H1 (cell line): ENCODE measurements around the gene CAP2. TPM values are rescaled to one million over a fixed set of nuclear protein-coding genes. Genes with fewer than 3 reads are reported as not detected.

Experiments
- CTCF ChIA-PET: fragments of 300-600 bp; sonication (Branson Sonifier 250); formaldehyde crosslinking; loops from one replicate; lab custom pipeline; 2021; ENCODE audit not compliant: partially characterized antibody; lab: Charles Lee
- POLR2A ChIA-PET: fragments of 300-600 bp; sonication (Branson Sonifier 250); formaldehyde crosslinking; loops from one replicate; lab custom pipeline; 2021; ENCODE audit warnings: inconsistent platforms; ENCODE audit not compliant: partially characterized antibody; lab: Charles Lee
- DNase-seq, 2 experiments: peaks; one replicate each; pipeline versions ENCODE4 v3.0.0 to v3.0.0-alpha.2; 2010 to 2022; ENCODE audit warnings: low spot score in 2 of 2, low read depth in 1 of 2, mixed read lengths in 1 of 2
- FAIRE-seq: peaks from 2 replicates; lab custom pipeline; 2011; peaks lifted over from hg19 to GRCh38; lab: Jason Lieb, UNC
- H2AFZ ChIP-seq: 2 replicates; pipeline ENCODE4 v1.8.1; 2012; ENCODE audit warnings: low read length, inconsistent platforms
- H2AK5ac ChIP-seq: 2 replicates; pipeline ENCODE4 v1.6.1; 2013; ENCODE audit warnings: low read depth, low read length
- H2BK120ac ChIP-seq: replicated peaks from 2 replicates; pipeline ENCODE3; 2013; ENCODE audit warnings: low read depth, low read length, inconsistent platforms
- H2BK12ac ChIP-seq: 2 replicates; pipeline ENCODE4 v1.6.1; 2013; ENCODE audit warnings: low read depth, low read length
- H2BK15ac ChIP-seq: 2 replicates; pipeline ENCODE4 v1.6.1; 2013; ENCODE audit warnings: low read length
- H2BK20ac ChIP-seq: 2 replicates; pipeline ENCODE4 v1.6.1; 2013; ENCODE audit warnings: low read length
- H2BK5ac ChIP-seq: 2 replicates; pipeline ENCODE4 v1.6.1; 2013; ENCODE audit warnings: low read depth, low read length
- H3K14ac ChIP-seq: 2 replicates; pipeline ENCODE4 v1.6.1; 2013; ENCODE audit warnings: inconsistent platforms; ENCODE audit not compliant: insufficient read length
- H3K18ac ChIP-seq: 2 replicates; pipeline ENCODE4 v1.6.1; 2013; ENCODE audit warnings: low read length; ENCODE audit errors: extremely low read depth
- H3K23ac ChIP-seq: 2 replicates; pipeline ENCODE4 v1.6.1; 2013; ENCODE audit warnings: inconsistent platforms; ENCODE audit not compliant: insufficient read length
- H3K23me2 ChIP-seq: 2 replicates; pipeline ENCODE4 v1.6.1; 2013; ENCODE audit warnings: low read depth, low read length
- H3K27ac ChIP-seq: 2 replicates; pipeline ENCODE4 v1.6.1; 2011; ENCODE audit warnings: low read depth, low read length, inconsistent platforms
- H3K27me3 ChIP-seq, 4 experiments: replicated peaks in 1 of 4; 1 replicate in 1 of 4; 2 replicates in 3 of 4; pipeline versions ENCODE4 v1.6.1 to v1.8.1; 2011 to 2013; ENCODE audit warnings: low read length in 3 of 4, mild to moderate bottlenecking in 3 of 4, inconsistent platforms in 2 of 4, mixed read lengths in 2 of 4, moderate library complexity in 1 of 4; ENCODE audit not compliant: control insufficient read depth in 3 of 4, insufficient read depth in 3 of 4; ENCODE audit errors: extremely low read depth in 1 of 4
- H3K36me3 ChIP-seq, 4 experiments: 2 replicates each; pipeline versions ENCODE4 v1.6.1 to v1.8.1; 2011 to 2013; ENCODE audit warnings: mild to moderate bottlenecking in 4 of 4, low read length in 3 of 4, moderate library complexity in 2 of 4, control low read depth in 1 of 4, inconsistent platforms in 1 of 4; ENCODE audit not compliant: insufficient read depth in 4 of 4, control insufficient read depth in 2 of 4
- H3K4ac ChIP-seq: replicated peaks from 2 replicates; pipeline ENCODE3; 2013; ENCODE audit warnings: low read length, low read depth, mixed read lengths, inconsistent platforms; ENCODE audit not compliant: insufficient read length
- H3K4me1 ChIP-seq, 4 experiments: replicated peaks in 1 of 4; 1 replicate in 1 of 4; 2 replicates in 3 of 4; pipeline versions ENCODE4 v1.6.1 to v1.8.1; 2011 to 2013; ENCODE audit warnings: low read length in 3 of 4, inconsistent platforms in 2 of 4, mixed read lengths in 1 of 4; ENCODE audit not compliant: insufficient read depth in 4 of 4, control insufficient read depth in 3 of 4
- H3K4me2 ChIP-seq, 2 experiments: 2 replicates each; pipeline versions ENCODE4 v1.6.1 to v1.8.1; 2011 to 2013; ENCODE audit warnings: low read depth in 2 of 2, low read length in 2 of 2, control low read depth in 1 of 2, inconsistent platforms in 1 of 2, mild to moderate bottlenecking in 1 of 2; ENCODE audit not compliant: insufficient read depth in 1 of 2
- H3K4me3 ChIP-seq, 4 experiments: fragments of 200-600, 300-600 bp in 1 of 4; sonication (generic), shearing (Covaris generic), sonication (Bioruptor Twin) in 1 of 4; 2 replicates each; pipeline versions ENCODE4 v1.5.1 to v1.8.1; 2011 to 2016; ENCODE audit warnings: low read length in 4 of 4, low read depth in 3 of 4, control low read depth in 2 of 4, inconsistent platforms in 2 of 4, mild to moderate bottlenecking in 2 of 4, mixed read lengths in 1 of 4, moderate library complexity in 1 of 4; ENCODE audit not compliant: insufficient read depth in 2 of 4; ENCODE audit errors: extremely low read depth in 1 of 4
- H3K56ac ChIP-seq: replicated peaks from 2 replicates; pipeline ENCODE3; 2013; ENCODE audit warnings: low read depth, mild to moderate bottlenecking, mixed read lengths, low read length, inconsistent platforms; ENCODE audit not compliant: insufficient read length
- H3K79me1 ChIP-seq: 2 replicates; pipeline ENCODE4 v1.6.1; 2013; ENCODE audit warnings: low read depth, low read length, control low read depth
- H3K79me2 ChIP-seq, 2 experiments: 2 replicates each; pipeline versions ENCODE4 v1.6.1 to v1.8.1; 2012 to 2013; ENCODE audit warnings: low read length in 2 of 2, mild to moderate bottlenecking in 2 of 2, inconsistent platforms in 1 of 2; ENCODE audit not compliant: insufficient read depth in 2 of 2, control insufficient read depth in 1 of 2
- H3K9ac ChIP-seq, 4 experiments: replicated peaks in 1 of 4; 1 replicate in 1 of 4; 2 replicates in 3 of 4; pipeline versions ENCODE4 v1.6.1 to v1.8.1; 2011 to 2013; ENCODE audit warnings: low read depth in 3 of 4, low read length in 3 of 4, control low read depth in 2 of 4, mild to moderate bottlenecking in 2 of 4, moderate library complexity in 2 of 4, inconsistent platforms in 1 of 4; ENCODE audit errors: extremely low read depth in 1 of 4
- H3K9me3 ChIP-seq, 2 experiments: 2 replicates each; pipeline versions ENCODE4 v1.6.1 to v1.8.1; 2012 to 2013; ENCODE audit warnings: mild to moderate bottlenecking in 2 of 2, moderate library complexity in 2 of 2, control low read depth in 1 of 2, inconsistent platforms in 1 of 2, low read depth in 1 of 2, low read length in 1 of 2, mixed read lengths in 1 of 2; ENCODE audit not compliant: insufficient read depth in 2 of 2
- H4K20me1 ChIP-seq, 2 experiments: replicated peaks in 1 of 2; 2 replicates each; pipeline versions ENCODE3 to v1.8.1; 2011 to 2013; ENCODE audit warnings: inconsistent platforms in 2 of 2, low read length in 2 of 2, mild to moderate bottlenecking in 1 of 2; ENCODE audit not compliant: insufficient read depth in 2 of 2, control insufficient read depth in 1 of 2
- H4K5ac ChIP-seq: 2 replicates; pipeline ENCODE4 v1.6.1; 2013; ENCODE audit warnings: low read length, low read depth, mixed read lengths, inconsistent platforms; ENCODE audit not compliant: insufficient read length
- H4K8ac ChIP-seq: 2 replicates; pipeline ENCODE4 v1.8.0; 2013; ENCODE audit warnings: mild to moderate bottlenecking, moderate library complexity, low read length, inconsistent platforms; ENCODE audit not compliant: insufficient read depth; ENCODE audit errors: extremely low read depth
- H4K91ac ChIP-seq: replicated peaks from 2 replicates; pipeline ENCODE3; 2013; ENCODE audit warnings: low read length, mixed read lengths, inconsistent platforms; ENCODE audit not compliant: insufficient read length
- CBX5 ChIP-seq: fragments of 300-800, 300-1000 bp; sonication (generic); IDR thresholded peaks from 2 replicates; pipeline ENCODE4 v1.7.1; 2016; ENCODE audit warnings: antibody characterized with exemption, low read length, low read depth
- CHD1 ChIP-seq: IDR thresholded peaks from 2 replicates; pipeline ENCODE4 v1.6.1; 2012; ENCODE audit warnings: low read depth, low read length, improper control_type of control experiment
- CHD2 ChIP-seq: IDR thresholded peaks from 2 replicates; pipeline ENCODE4 v1.6.1; 2012; ENCODE audit warnings: low read length, improper control_type of control experiment
- EZH2 ChIP-seq: fragments of 200-600 bp; sonication (generic); IDR thresholded peaks from 2 replicates; pipeline ENCODE4 v1.7.1; 2012; ENCODE audit warnings: low read depth, mild to moderate bottlenecking, moderate library complexity, low read length, inconsistent platforms; ENCODE audit not compliant: severe bottlenecking
- JUN ChIP-seq: IDR thresholded peaks from 2 replicates; pipeline ENCODE4 v1.6.1; 2011; ENCODE audit warnings: low read depth, mild to moderate bottlenecking, improper control_type of control experiment, low read length
- SIRT6 ChIP-seq: IDR thresholded peaks from one replicate; pipeline ENCODE4 v1.7.1; 2012; ENCODE audit warnings: low read length, inconsistent platforms
- TAF7 ChIP-seq: optimal IDR thresholded peaks from 2 replicates; pipeline ENCODE3; 2011; ENCODE audit warnings: low read depth, mild to moderate bottlenecking, inconsistent platforms, low read length, moderate library complexity, borderline replicate concordance
- USF2 ChIP-seq: IDR thresholded peaks from 2 replicates; pipeline ENCODE4 v1.6.1; 2011; ENCODE audit warnings: low read length, improper control_type of control experiment
- WGBS, 2 experiments: shearing (Covaris generic) in 1 of 2; methylation state at CpG; one replicate each; pipeline versions ENCODE4 v1.1.6 to v1.1.7; 2013 to 2015; ENCODE audit warnings: low lambda C conversion rate in 2 of 2, mixed read lengths in 2 of 2, inconsistent platforms in 1 of 2, low coverage in 1 of 2, missing lambda C conversion rate in 1 of 2; ENCODE audit not compliant: insufficient replicate concordance in 2 of 2, insufficient coverage in 1 of 2, insufficient read length in 1 of 2; ENCODE audit errors: extremely low coverage in 1 of 2, missing lambda C conversion rate in 1 of 2; 5-methylcytosine and 5-hydroxymethylcytosine counted together
- polyA plus RNA-seq, 7 experiments: library from polyadenylated mRNA; depleted of rRNA in 3 of 7; stranded (reverse) in 5 of 7; unstranded in 2 of 7; fragments of >200 nt in 5 of 7; fragments of 200-250 nt in 2 of 7; gene quantifications; 1 replicate in 5 of 7; 2 replicates in 1 of 7; 4 replicates in 1 of 7; pipeline versions ENCODE4 v1.2.1 to v1.2.3, GENCODE V29; 2011 to 2013; ENCODE audit warnings: missing spikeins in 2 of 7, mixed read lengths in 2 of 7
- total RNA-seq: library from RNA; stranded (reverse); fragmentation: NEBNext Ultra II Directional; extraction: Animal tissue kit (Norgen Biotek cat#: 25700); gene quantifications from 2 replicates; pipeline ENCODE4 v1.2.1, GENCODE V29; 2021

The CAP2 gene
- total and polyA plus RNA-seq, 2 of the 8 experiments (the other 6 are each of a cell fraction or from before 2014, with no cell fraction given), result 7.2 to 10.0 TPM

GRCh38 chr6:17490724-17491123 lies 97.3 kb downstream of the CAP2 start:
- H4K5ac ChIP-seq, result no peak overlapping the region
- no peak overlapping the region for H2BK12ac ChIP-seq
- ChIA-PET CTCF (interaction anchor here (4.9 kb wide), 1 partner anchor 14 kb away, joined by 21 read pairs; no protein-coding TSS in a partner anchor), POLR2A (no interaction called here)
- H2AFZ ChIP-seq, result no peak overlapping the region
- WGBS, 2 experiments, result 86% methylated on average over 4 of the region's 4 CpGs; no CpG with 5 or more reads in 1 of the 2 experiments
- no peaks in the 10 kb centered on the region for H3K9me3 ChIP-seq
- peak in 1 of 2 experiments; percentile 30 for DNase-seq
- no peak for FAIRE-seq
- no peak overlapping the region for H3K56ac ChIP-seq
- H2BK15ac ChIP-seq, result no peak overlapping the region
- no peak overlapping the region for H3K18ac ChIP-seq
- H3K23ac ChIP-seq, result no peak overlapping the region
- no peaks in the 10 kb centered on the region for H3K27me3 ChIP-seq
- no peak overlapping the region for H3K14ac ChIP-seq
- no peak overlapping the region for H3K9ac ChIP-seq
- no peaks in the 10 kb centered on the region for H4K20me1 ChIP-seq
- H3K36me3 ChIP-seq, result no peaks in the 10 kb centered on the region
- no peaks in the 10 kb centered on the region for H3K79me2 ChIP-seq
- no peak overlapping the region for H2AK5ac ChIP-seq
- H3K27ac ChIP-seq, result no peak overlapping the region
- no peak overlapping the region for H4K8ac ChIP-seq
- no peak overlapping the region for H2BK5ac ChIP-seq
- H3K4me2 ChIP-seq, result no peak overlapping the region
- H3K23me2 ChIP-seq, result no peaks in the 10 kb centered on the region
- no peak overlapping the region for H4K91ac ChIP-seq
- H2BK120ac ChIP-seq, result no peak overlapping the region
- H3K4ac ChIP-seq, result no peak overlapping the region
- TF ChIP-seq CHD1, result no peak
- no peak for TF ChIP-seq USF2
- no peak for TF ChIP-seq JUN
- TF ChIP-seq SIRT6, result no peak
- TF ChIP-seq CBX5, result no peak
- TF ChIP-seq TAF7, result no peak
- no peak for TF ChIP-seq EZH2
- no peak for TF ChIP-seq CHD2
- H2BK20ac ChIP-seq, result no peak overlapping the region
- H3K4me1 ChIP-seq, result no peaks in the 10 kb centered on the region
- H3K79me1 ChIP-seq, result no peaks in the 10 kb centered on the region
- no peak overlapping the region for H3K4me3 ChIP-seq
